ENCODE measurements around the gene DFFB.

DFFB gene

DNA sequence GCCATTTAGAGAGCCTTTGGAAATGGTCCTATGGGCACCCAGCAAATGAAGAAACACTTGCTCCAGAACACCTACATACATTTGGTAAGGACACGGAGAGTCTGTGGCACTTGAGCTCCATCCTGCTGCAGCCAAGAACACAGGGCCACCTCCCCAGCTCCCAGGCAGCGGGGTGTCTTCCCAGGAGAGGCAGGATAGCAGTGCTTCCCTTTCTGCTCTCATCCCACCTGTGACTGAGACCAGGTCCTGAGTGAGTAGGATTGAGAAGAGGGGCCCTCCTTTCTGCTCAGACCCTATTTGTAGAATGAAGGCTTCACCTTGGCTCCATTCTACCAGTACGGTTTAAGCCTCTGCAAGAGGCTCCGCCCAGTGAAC lies 38.7 kb downstream of the DFFB start:
- DNase-seq (ENCODE audit: low read depth, low spot score) = no peak

DNA sequence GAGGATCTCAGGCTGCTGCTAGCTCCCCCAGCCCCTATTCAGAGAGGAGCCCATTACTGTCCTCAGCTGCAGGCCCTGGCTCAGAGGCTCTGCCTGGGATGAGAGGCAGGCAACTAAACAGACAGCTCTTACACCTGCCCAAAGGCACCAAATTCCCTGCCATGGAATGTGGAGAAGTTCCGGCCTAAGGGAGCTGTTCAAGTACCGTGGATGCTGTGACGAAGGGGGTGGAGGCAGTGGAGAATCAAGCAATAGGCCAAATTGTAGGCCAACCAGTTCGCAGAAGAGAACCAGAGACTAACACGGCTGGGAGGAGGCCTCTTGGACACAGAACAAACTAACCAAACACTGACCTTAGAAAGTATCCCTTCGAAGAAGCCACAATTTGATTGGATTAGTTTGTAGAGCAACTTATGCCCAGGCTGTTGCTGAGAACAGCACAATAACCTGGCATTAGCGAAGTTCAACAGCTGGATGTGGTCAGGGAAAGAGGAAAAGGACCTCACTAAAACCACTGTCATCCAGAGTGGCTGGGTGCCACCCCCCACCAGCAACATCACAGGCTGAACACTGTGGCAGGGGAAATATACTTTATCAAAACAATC lies 39.2 kb downstream of the DFFB start:
- no peak for DNase-seq (ENCODE audit: low read depth, low spot score)

DNA sequence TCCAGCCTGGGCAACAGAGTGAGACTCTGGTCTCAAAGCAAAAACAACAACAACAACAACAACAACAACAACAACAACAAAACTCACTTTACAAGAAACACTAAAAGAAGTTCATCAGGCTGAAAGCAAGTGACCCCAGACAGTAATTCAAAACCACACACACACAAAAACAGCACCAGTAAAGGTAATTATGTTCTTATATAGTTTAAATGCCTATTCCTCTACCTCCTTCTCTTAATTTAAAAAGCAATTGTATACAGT lies 41.1 kb downstream of the DFFB start:
- DNase-seq (ENCODE audit: low read depth, low spot score) = no peak

DNA sequence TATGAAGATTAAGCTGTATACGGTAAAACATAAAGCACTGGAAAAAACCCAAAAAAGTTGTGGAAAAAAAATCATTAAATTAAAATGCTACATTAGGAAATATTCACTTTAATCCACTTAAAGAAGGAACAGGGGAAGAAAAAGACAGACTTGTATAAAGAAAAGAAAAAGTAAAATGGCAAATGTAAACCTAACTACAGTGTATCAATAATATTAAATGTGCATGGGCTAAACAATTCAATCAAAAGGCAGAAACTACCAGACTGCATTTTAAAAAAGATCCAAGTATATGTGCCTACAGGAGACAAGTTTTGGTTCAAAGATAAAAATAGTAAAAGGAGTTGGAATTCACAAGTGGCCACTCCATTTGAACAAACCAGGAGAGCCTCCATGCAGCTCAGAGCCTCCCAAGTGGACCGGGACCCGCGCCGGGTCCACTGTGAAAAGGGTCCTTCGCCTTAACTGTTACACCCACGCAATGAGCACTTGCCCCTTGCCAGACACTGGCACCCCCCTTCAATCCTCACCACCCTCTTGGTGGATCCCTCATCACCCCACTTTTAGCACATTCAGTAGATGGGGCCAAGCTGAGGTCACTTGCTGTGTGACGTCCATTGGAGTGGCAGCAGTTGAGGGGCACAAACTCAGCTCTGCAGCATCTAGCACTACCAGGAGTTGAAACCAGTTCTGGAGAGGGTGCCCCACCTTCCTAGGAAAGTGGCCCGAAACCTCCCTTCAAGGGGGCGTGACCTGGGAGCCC lies 41.9 kb downstream of the DFFB start:
- no peak for DNase-seq (ENCODE audit: low read depth, low spot score)

DNA sequence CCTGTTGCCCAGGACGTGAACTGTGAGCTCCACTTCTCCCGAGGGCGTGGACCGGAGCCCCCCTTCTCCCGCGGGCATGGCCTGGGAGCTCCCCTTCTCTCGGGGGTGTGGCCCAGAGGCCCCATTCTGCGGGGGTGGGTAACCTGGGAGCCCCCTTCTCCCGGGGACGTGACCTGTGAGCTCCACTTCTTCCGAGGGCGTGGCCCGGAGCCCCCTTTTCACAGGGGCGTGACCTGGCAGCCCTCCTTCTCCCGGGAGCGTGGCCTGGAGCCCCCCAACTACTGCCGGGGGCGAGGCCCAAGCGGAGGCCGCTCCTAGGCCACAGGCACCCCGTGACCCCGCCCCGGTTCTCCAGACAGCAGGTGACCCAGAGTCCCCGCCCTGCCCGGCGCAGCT lies 42.5 kb downstream of the DFFB start:
- no peak for DNase-seq (ENCODE audit: low read depth, low spot score)

DNA sequence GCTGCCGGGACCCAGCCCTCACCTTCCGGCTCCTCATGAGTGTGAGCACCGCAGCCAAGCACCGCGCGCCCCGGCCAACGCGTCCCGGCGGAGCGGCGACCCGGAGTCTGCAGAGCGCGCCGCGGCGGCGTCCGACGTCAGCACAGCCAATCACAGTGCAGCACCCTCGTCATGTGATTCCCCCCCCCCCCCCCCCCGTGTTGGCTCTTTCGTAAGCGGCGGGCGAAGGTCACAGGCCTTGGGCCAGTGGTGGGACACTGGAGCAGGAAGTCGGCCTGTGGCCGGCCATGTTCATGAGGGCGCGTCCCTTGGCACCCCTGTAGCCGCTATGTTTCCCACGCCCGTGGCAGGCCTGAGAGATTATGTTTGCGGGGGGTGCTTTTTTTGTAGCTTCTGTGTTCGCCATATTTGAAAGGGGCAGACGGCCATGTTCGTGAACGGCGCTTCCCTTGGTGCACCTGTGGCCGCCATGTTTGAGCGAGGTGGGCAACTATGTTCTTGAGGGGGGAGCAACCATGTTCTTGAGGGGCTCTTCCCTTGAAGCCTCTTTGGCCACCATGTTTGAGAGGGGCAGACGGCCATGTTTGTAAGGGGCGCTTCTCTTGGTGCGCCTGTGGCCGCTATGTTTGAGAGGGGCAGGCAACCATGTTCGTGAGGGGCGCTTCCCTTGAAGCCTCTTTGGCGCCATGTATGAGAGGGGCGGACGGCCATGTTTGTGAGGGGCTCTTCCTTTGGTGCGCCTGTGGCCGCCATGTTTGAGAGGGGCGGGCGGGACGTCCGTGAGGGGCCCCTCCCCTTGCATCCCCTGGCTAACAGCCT lies 43.1 kb downstream of the DFFB start, which contains the start of gene C1orf174:
TSS of gene C1orf174 (minus strand) at position 123 of the 819 bp plus-strand sequence. CDS start at position 37, 86 bp downstream.
- peak; percentile 99 for DNase-seq (ENCODE audit: low read depth, low spot score)

DNA sequence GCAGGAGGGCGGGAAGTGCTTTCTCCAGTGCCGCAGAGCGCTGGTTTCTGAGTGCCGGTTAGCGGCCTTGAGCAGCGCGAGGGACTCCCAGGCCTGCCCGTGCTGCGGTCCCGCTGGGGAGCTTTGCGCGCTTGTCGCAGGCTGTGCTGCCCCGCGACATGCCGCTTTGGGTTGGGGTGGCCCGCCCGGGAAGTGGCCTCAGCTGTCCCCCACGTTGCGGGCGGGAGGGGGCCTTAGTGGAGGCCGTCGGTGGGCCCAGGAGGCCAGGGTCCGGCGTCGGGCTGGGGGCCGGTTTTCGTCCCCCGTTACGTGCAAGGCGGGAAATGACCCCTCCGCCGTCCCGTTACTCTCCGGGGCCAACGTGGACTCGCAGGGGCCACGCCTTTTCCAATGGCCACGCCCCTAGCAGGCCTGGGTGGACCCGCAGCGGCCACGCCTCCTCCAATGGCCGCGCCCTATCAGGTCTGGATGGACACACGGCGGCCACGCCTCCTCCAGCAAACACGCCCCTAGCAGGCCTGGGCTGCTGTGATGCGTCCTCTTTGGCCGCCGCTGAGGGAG lies 43.8 kb downstream of the DFFB start:
- DNase-seq (ENCODE audit: low read depth, low spot score) = peak; percentile 88

DNA sequence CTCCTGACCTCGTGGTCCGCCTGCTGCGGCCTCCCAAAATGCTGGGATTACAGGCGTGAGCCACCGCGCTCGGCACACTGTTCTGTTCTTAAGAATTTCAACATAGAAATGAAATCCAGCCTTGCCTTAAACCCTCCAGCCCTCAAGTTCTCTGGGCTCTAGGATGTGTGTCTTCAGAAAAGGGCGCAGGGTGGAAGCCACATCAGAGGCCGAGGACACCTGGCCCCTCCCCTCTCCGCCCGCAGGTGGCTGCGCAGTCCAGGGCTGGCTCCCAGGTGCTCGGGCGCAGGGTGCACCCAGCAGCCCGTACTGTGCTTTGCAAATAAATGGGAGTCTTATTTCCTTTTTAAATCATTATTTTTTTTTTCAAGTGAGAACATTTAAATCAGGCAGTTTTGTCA lies 44.8 kb downstream of the DFFB start:
- DNase-seq (ENCODE audit: low read depth, low spot score) = no peak

DNA sequence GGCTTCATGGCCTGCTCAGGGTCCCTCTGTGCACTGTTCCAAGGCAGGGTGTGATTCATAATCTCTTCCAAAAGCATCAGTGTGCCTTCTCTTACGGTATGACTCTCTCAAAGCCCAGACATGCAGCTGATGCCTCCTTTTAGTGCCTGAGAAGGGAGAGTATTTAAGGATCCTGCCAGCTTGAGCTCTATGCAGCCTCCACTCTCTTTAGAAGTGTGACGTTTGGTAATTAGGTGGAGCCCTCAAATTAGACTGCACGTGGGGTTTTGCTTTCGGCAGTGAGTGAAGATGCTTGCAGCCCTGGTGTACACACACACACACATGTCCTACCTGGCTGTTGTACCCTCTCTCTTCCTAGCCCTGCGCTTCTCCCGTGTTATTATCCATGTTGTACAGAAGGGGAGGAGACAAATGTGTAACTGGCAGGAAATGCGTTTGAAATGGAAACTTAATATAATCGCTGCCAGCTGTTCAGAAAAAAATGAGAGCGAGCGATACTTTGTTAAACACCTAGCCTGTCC lies 45.4 kb downstream of the DFFB start:
- DNase-seq (ENCODE audit: low read depth, low spot score) = no peak

DNA sequence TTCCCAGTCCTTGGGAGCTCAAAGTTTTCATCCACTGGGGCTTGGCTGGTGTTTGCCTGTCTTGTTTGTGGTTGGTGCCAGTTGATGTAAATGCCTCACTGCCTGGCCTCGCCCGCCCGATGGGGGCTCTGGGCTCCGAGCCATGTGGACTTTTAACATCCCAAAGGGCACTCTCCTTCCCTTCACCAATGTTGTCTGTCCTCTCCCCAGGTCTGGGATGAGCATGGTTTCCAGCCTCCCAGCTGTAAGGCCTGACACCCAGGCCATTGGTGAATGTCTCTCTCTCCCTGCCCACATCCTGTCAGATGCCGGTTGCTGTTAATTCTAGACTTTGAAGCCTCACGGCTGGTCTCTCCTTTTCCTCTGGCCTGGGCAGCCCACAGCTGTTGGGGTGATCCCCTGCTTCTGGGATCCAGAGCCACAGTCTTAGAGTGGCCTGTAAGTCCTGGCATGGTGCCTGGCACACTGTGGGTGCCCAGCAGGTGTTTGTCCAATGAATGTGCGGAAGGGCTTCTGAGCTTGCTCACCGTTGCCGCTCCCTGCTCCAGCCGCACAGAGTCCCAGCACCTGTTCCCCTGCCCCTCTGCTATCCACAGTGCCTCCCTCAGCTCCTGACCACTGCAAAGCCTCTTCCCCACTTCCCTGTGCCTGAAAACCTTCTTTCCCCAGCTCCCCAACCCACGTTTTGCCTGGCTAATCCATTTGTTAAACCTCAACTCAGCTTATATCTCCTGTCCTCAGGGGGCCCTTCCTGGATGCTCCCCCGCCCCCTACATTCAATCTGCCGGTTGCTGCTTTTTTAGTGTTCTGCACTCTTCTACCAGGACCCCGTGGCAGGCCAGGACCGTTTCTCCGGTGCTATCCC lies 46.1 kb downstream of the DFFB start:
- DNase-seq (ENCODE audit: low read depth, low spot score) = no peak

DNA sequence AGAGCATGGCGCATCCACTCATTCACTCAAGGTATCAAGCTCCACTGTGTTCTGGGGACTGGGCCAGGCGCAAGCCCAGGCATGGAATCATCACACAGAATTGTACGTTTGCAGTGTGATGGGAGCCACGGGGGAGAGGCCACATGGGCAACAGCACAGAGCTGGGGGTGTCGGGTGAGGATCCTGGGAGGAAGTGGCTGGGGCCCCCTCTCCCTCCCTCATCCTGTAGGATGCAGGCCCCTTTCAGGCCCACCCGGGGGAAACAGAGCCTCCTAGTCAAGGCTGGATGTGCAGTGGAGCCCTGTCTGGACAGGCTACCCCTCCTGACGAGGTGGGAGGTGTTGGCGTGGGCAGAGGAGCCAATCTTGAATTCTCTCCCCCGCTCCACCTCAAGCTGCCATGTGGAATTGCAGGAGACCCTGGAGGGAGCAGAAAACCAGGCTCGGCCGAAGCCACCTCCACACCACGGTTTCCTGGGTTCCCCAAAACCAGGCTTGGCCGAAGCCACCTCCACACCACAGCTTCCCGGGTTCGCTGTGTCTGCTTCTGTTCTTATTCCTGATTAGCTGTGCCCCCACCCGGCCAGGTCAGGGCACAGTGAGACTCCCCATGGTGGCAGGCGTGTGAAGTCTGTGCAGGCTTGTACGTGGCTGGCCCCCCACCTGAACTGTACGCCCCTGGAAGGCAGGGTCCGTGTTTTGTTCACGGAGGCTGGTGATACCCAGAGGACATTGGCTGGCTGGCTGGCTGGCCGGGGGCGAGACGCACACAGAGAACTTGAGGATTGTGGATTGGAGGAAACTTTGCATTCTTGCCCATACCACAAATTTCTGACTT lies 46.9 kb downstream of the DFFB start:
- DNase-seq (ENCODE audit: low read depth, low spot score) = no peak

DNA sequence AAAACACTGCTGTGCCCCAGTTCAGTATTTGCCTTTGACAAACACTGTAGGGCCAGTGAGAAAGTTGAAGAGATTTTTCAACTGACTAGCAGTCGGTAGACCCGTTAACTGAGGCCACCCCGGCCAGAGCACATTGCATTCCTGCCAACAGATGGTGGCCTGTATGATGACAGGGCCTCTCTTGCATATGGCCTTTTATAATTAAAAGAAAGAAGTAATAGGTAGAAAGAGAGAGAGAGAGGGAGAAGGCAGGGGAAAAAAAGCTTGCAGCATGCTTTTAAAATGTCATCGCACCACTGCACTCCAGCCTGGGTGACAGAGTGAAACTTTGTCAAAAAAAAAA lies 47.5 kb downstream of the DFFB start:
- no peak for DNase-seq (ENCODE audit: low read depth, low spot score)

DNA sequence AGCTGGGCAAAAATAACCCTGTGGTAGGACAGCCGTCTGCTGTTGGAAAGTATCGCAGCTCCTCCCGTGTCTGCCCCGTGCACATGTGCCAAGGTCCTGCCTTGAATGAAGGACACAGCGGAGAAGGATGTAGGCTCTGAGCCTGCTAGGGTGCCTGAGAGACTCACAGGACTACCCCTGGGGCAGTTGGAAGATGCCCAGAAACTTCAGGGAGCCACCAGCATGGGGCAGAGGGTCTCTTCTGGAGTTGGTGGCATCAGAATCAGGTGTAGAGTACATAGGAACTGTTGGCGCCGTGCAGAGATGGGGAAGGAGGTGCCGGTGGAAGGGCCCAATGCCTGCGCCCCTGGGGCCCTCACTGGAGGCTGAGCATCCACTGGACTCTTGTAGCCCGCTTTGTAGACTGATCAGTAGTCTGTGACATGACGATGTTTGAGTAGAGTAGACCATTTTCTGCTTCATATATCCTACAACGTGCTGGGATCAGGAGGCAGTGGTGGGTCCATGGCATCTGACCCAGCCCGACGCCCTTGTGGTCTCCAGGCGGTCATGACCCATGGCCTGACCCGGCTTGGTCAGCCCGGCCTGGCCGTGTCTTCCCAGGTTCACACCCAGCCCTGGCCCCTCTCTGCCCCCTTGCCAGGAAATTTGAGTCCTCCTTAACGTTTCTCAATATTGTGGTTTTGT lies 48.1 kb downstream of the DFFB start:
- DNase-seq (ENCODE audit: low read depth, low spot score) = no peak

DNA sequence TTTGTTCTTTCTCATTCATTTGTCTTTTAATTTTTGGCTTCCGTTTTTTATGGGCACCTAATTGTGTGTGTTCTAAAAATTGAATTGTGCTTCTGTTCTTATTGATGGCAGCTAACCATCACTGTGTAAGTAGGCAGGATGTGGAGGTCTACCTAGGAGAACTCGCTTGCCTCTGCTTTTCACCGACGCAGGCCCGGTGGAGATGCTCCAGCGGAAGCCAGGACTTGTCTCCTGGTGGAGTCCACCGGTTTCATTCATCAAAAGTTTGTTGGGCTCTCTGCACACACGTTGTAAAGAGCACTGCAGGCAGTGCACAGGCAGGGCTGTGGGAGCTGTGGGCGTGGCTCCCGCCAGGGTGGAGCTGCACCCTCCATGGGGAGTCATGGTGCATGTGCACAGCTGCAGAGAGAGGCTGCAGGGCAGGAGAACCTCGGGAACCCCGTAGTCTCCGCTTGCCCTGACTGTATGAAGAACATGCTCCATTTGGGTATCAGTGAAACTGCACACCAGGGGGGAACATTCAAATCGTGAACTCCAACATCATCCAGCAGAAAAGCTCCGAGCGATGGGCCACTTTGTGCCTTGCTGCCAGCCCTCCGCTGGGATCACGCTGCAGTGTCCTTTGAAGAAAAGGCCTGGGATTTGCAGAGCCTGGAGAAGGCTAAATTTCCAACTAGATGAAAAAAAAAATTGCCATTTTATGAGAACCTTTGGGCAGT lies 48.8 kb downstream of the DFFB start:
- no peak for DNase-seq (ENCODE audit: low read depth, low spot score)

DNA sequence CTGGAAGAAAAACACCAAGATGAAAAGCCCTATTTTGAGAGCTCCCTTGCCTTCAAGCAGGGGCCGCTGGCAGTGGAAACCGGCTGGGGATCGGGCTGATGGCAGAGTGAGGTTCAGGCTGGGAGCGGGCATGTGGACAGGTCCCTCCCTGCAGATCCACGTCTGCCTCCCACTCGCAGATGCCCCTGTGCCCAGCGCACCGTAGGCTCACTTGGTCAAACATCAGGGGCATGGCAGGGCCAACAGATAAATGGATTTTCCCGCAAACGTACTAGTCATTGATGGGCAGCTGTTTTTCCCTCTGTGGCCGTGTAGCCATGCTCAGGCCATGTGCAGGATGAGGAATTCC lies 49.4 kb downstream of the DFFB start:
- no peak for DNase-seq (ENCODE audit: low read depth, low spot score)

DNA sequence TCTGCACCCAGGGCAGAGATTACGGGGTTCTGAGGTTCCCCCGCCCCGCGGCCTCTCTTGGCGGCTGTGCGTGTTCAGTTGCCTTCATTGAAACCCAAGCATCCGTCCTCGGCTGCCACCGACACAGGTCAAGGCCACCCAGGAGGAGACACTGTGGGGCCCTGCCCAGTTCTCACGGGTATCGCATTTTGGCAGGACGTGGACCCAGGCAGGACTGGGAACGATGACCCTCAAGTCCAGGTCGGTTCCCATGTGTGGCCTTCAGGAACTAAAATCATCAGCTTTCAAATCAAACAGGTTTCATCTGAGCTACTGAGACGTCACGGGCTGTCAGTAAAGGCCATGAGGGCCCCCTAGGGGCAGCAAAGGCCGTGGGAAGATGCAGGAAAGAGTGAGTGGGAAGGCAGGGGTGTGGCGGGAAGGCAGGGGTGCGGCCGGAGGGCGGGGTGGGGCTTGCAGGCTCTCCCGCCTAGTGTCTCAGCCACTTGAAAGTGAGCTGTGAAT lies 49.8 kb downstream of the DFFB start:
- no peak for DNase-seq (ENCODE audit: low read depth, low spot score)

DNA sequence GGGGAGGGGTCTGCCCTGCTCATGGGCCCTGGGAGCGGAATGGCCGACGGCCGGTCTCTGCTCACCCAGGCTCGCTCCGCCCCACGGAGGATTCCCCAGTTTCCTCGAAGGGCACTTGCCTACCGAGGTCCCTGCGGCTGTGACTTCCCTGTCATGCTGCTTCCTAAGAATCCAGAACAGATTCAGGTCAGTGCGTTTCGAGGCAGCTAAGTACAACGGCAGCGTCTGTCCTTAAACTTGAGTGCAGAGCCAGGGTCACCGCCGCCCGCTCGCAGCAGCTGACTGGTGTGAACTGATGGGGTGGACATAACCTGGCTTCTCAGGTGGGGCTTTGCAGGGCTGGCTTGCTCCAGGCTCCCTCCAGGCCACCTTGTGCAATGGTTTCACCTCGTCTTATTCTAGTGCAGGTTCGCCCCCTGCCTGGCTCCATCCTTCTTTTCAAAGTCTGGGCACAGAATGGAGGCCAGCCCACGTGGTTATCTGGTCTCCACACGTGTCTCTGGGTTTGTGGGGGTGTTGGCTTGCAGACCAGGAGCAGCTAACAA lies 50.4 kb downstream of the DFFB start:
- no peak for DNase-seq (ENCODE audit: low read depth, low spot score)

DNA sequence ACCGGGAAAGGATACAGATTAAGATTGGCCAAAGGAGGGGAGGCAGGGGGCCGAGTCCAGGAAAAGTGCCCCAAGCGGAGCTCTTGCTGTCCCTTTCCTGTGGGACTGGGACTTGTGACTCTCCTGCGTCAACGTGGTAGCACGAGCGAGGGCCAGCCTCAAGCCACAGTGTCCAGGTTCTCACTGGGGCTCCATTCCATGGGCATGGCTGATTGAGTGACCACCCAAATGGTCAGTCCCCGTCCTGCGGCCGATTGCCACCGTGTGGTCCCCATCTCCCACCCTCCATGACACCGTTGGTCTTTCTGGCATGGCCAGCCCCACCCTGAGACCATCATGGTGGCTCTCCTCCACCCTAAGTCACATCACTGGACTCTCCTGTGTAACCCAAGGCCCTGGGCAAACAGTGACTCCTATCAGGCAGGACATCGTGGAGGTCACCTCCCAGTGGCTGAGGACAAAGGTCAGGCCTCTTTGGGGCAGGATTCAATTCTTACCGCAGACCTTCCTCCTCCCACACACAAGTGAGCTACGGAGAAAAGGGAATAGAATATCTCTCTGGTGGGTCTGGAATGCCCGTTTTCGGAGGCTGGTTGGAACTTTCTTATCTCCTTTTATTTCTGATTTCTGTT lies 51.7 kb downstream of the DFFB start:
- DNase-seq (ENCODE audit: low read depth, low spot score) = no peak

DNA sequence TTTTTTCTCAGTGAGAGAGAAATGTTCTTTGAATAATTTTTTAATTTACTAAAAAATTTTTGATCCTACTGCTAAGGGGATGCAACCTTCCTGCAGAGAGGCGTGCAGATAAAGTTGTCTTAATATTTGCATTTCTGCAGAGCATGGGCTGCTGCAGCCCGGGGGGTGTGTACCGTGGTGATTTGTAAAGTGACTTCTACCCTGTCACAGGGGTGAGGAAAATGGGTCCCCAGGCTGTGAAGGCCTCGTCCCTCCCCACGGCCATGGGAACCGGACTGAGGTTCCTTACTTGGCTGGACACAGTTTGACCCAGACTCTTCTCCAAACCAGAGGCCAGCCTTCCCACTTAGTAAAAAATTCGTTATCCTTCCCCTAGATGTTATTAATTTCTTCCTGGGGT lies 52.3 kb downstream of the DFFB start:
- no peak for DNase-seq (ENCODE audit: low read depth, low spot score)

All from brain pericyte (primary cell).